CD4-positive, alpha-beta T cell treated with Interferon alpha-2 for 1 hour (primary cell): ENCODE results near the gene NOM1.

Experiments used
- DNase-seq, 2 donors: peaks; one replicate each; pipeline ENCODE4 v3.0.0-alpha.2; 2020 to 2022

The NOM1 gene

GRCh38 chr7:157017603-157018327 lies 68.3 kb downstream of the NOM1 start:
- DNase-seq: no peak

- no peak for DNase-seq
Observed at GRCh38 chr7:157018328-157018996, 69.0 kb downstream of the NOM1 start.

GRCh38 chr7:157018997-157019608 lies 69.6 kb downstream of the NOM1 start:
- DNase-seq: no peak

- DNase-seq: no peak
Observed at GRCh38 chr7:157019718-157020451, 70.4 kb downstream of the NOM1 start.

GRCh38 chr7:157020514-157021070 lies 71.1 kb downstream of the NOM1 start:
- no peak for DNase-seq

- no peak for DNase-seq
Observed at GRCh38 chr7:157021071-157021870, 71.8 kb downstream of the NOM1 start.

- no peak for DNase-seq
Observed at GRCh38 chr7:157021871-157022680, 72.6 kb downstream of the NOM1 start.
